KMS-11 (cell line): ENCODE data around the gene KRTAP4-7.
"Not testable (repeated sequence)": the region's sequence is repeated elsewhere in the genome, so short reads cannot be mapped to it uniquely, and the experiment has no call there.

Experiments used
- H2AFZ ChIP-seq: fragments of 200-600 bp; sonication (generic); 2 replicates; pipeline ENCODE4 v1.6.1; 2016; ENCODE audit warnings: antibody characterized with exemption, mixed run types, low read depth
- H3K27ac ChIP-seq: fragments of 200-600 bp; sonication (generic); 2 replicates; pipeline ENCODE4 v1.6.1; 2016; ENCODE audit warnings: mild to moderate bottlenecking, mixed run types
- H3K27me3 ChIP-seq: fragments of 200-600 bp; sonication (generic); 2 replicates; pipeline ENCODE4 v1.6.1; 2017; ENCODE audit warnings: mild to moderate bottlenecking, low read depth, mixed run types, moderate library complexity; ENCODE audit not compliant: insufficient read depth
- H3K36me3 ChIP-seq: fragments of 200-600 bp; sonication (generic); 2 replicates; pipeline ENCODE4 v1.6.1; 2017; ENCODE audit warnings: mild to moderate bottlenecking, mixed run types; ENCODE audit not compliant: insufficient read depth
- H3K4me1 ChIP-seq: fragments of 200-600 bp; sonication (generic); 2 replicates; pipeline ENCODE4 v1.6.1; 2016; ENCODE audit warnings: mild to moderate bottlenecking, low read depth, mixed run types; ENCODE audit not compliant: poor library complexity, severe bottlenecking
- H3K4me2 ChIP-seq: fragments of 200-600 bp; sonication (generic); 2 replicates; pipeline ENCODE4 v1.7.0; 2016; ENCODE audit warnings: mild to moderate bottlenecking, mixed run types
- H3K4me3 ChIP-seq: fragments of 200-600 bp; sonication (generic); IDR thresholded peaks from 2 replicates; pipeline ENCODE4 v1.6.1; 2017; ENCODE audit warnings: low read depth, low read length, mixed read lengths; ENCODE audit not compliant: insufficient read depth
- H3K79me2 ChIP-seq: fragments of 200-600 bp; sonication (generic); 2 replicates; pipeline ENCODE4 v1.6.1; 2016; ENCODE audit warnings: low read depth, mixed run types; ENCODE audit not compliant: insufficient read depth
- H3K9ac ChIP-seq: fragments of 200-600 bp; sonication (generic); 2 replicates; pipeline ENCODE4 v1.6.1; 2016; ENCODE audit warnings: mild to moderate bottlenecking, mixed run types
- H4K20me1 ChIP-seq: fragments of 200-600 bp; sonication (generic); 2 replicates; pipeline ENCODE4 v1.6.1; 2016; ENCODE audit warnings: mild to moderate bottlenecking, mixed run types; ENCODE audit not compliant: insufficient read depth
- CTCF ChIP-seq: fragments of 200-600 bp; sonication (generic); conservative IDR thresholded peaks from 2 replicates; pipeline ENCODE4 v1.6.1; 2017; ENCODE audit warnings: low read depth, mild to moderate bottlenecking, antibody characterized with exemption, low read length, moderate library complexity, mixed read lengths

The KRTAP4-7 gene

GRCh38 chr17:41107941-41108450, 24.0 kb downstream of the KRTAP4-7 start:
- no peak overlapping the region for H2AFZ ChIP-seq
- H3K4me2 ChIP-seq: 0 out of 2 replicates have a peak overlapping the region, but pooled peaks have one; percentile 31
- TF ChIP-seq CTCF: no peak
- H3K27ac ChIP-seq: no peak overlapping the region
- H3K36me3 ChIP-seq: no peaks in the 10 kb centered on the region
- no peaks in the 10 kb centered on the region for H3K27me3 ChIP-seq
- H3K9ac ChIP-seq: no peak overlapping the region
- no peaks in the 10 kb centered on the region for H3K79me2 ChIP-seq
- H4K20me1 ChIP-seq: no peaks in the 10 kb centered on the region
- H3K4me1 ChIP-seq: peaks cover 12% of the 10 kb centered on the region
- H3K4me3 ChIP-seq: no peak overlapping the region

- H4K20me1 ChIP-seq, H3K27ac ChIP-seq, H3K9ac ChIP-seq, H3K36me3 ChIP-seq, H3K4me3 ChIP-seq, H2AFZ ChIP-seq, H3K27me3 ChIP-seq, H3K79me2 ChIP-seq: not testable (repeated sequence)
- H3K4me1 ChIP-seq: peaks cover 12% of the 10 kb centered on the region
- peak overlapping the region; percentile 31; the same call in 1 of the 2 replicates for H3K4me2 ChIP-seq
Measured at GRCh38 chr17:41108728-41109386, 24.9 kb downstream of the KRTAP4-7 start.

- TF ChIP-seq CTCF: no peak
- Histone ChIP-seq H2AFZ (no peak overlapping the region), H4K20me1 (no peaks in the 10 kb centered on the region), H3K79me2 (no peaks in the 10 kb centered on the region), H3K36me3 (no peaks in the 10 kb centered on the region), H3K4me3 (no peak overlapping the region), H3K27ac (no peak overlapping the region), H3K9ac (no peak overlapping the region), H3K4me1 (peaks cover 12% of the 10 kb centered on the region), H3K4me2 (no peak overlapping the region), H3K27me3 (no peaks in the 10 kb centered on the region)
Measured at GRCh38 chr17:41111151-41111885, 27.4 kb downstream of the KRTAP4-7 start.

- H3K9ac ChIP-seq: no peak overlapping the region
- H3K27ac ChIP-seq: no peak overlapping the region
- H3K79me2 ChIP-seq: no peaks in the 10 kb centered on the region
- no peak overlapping the region for H2AFZ ChIP-seq
- no peak for TF ChIP-seq CTCF
- no peak overlapping the region for H3K4me2 ChIP-seq
- H3K4me1 ChIP-seq: no peaks in the 10 kb centered on the region
- H3K27me3 ChIP-seq: no peaks in the 10 kb centered on the region
- no peaks in the 10 kb centered on the region for H3K36me3 ChIP-seq
- no peak overlapping the region for H3K4me3 ChIP-seq
- H4K20me1 ChIP-seq: no peaks in the 10 kb centered on the region
Measured at GRCh38 chr17:41116297-41116696, 32.3 kb downstream of the KRTAP4-7 start.

- H2AFZ ChIP-seq, H3K36me3 ChIP-seq, H3K27ac ChIP-seq: not testable (repeated sequence)
Measured at GRCh38 chr17:41117846-41118386, 34.0 kb downstream of the KRTAP4-7 start, which contains the start of gene KRTAP4-11. KRTAP4-11 (minus strand) TSS chr17:41118373; CDS start chr17:41118315, 58 bp downstream.

More at GRCh38 chr17:41117846-41118386, 34.0 kb downstream of the KRTAP4-7 start, which contains the start of gene KRTAP4-11:
- H4K20me1 ChIP-seq, H3K4me2 ChIP-seq, H3K27me3 ChIP-seq, H3K4me1 ChIP-seq, H3K9ac ChIP-seq, H3K79me2 ChIP-seq, H3K4me3 ChIP-seq: not testable (repeated sequence)
